ENCODE measurements around the gene GATAD2B. TPM values are rescaled to one million over a fixed set of nuclear protein-coding genes. Genes with fewer than 3 reads are reported as not detected.

The GATAD2B gene
- total RNA-seq, 2 experiments from 2014 or later: 59.5 to 59.8 TPM

GRCh38 chr1:153945795-153946621 lies 23.2 kb upstream of the GATAD2B start:
- peaks cover 45% of the 10 kb centered on the region for H3K36me3 Mint-ChIP-seq (ENCODE audit: low read depth)

GRCh38 chr1:153945131-153945794 lies 22.5 kb upstream of the GATAD2B start:
- ChIA-PET POLR2A (interaction anchor here (0.9 to 8.9 kb wide), 28 partner anchors 11 to 327 kb away, joined by 3 to 126 read pairs (median 4); partner anchors contain the start of genes CREB3L4, CRTC2, GATAD2B and HAX1), CTCF (interaction anchor here (0.8 to 4.8 kb wide), 12 partner anchors 10 to 212 kb away, joined by 3 to 59 read pairs (median 9); partner anchors contain the start of genes CREB3L4, CRTC2, GATAD2B and RAB13)
- no peaks in the 10 kb centered on the region for H3K9me3 Mint-ChIP-seq
- TF ChIP-seq CTCF (IDR thresholded peaks at IDR 0.05): no peak
- H3K27me3 Mint-ChIP-seq: no peaks in the 10 kb centered on the region
- H3K4me3 Mint-ChIP-seq: peak overlapping the region; percentile 88
- DNase-seq (peak; percentile 94), ATAC-seq (peak; percentile 73)
- peaks cover 29% of the 10 kb centered on the region for H3K4me1 Mint-ChIP-seq (ENCODE audit: low read depth)
- peak overlapping the region; percentile 99 for H3K27ac Mint-ChIP-seq
- H3K36me3 Mint-ChIP-seq (ENCODE audit: low read depth): peaks cover 45% of the 10 kb centered on the region
- intact Hi-C loops (cut with micrococcal nuclease): no loop called here

More at GRCh38 chr1:153945795-153946621, 23.2 kb upstream of the GATAD2B start:
- Mint-ChIP-seq H3K27me3 (no peaks in the 10 kb centered on the region), H3K27ac (peak overlapping the region; percentile 99), H3K9me3 (no peaks in the 10 kb centered on the region), H3K4me3 (peak overlapping the region; percentile 88), H3K4me1 (ENCODE audit: low read depth) (peaks cover 26% of the 10 kb centered on the region)
- CTCF ChIA-PET: interaction anchor here (0.9 to 4.8 kb wide), 21 partner anchors 10 to 212 kb away, joined by 3 to 59 read pairs (median 6); partner anchors contain the start of genes CREB3L4, CRTC2, GATAD2B and JTB
- ATAC-seq (peak; percentile 48), DNase-seq (peak; percentile 79)
- POLR2A ChIA-PET: interaction anchor here (0.8 to 8.9 kb wide), 26 partner anchors 10 to 326 kb away, joined by 3 to 126 read pairs (median 4); partner anchors contain the start of genes CREB3L4, CRTC2, GATAD2B and HAX1
- no peak for TF ChIP-seq CTCF (IDR thresholded peaks at IDR 0.05)
- intact Hi-C loops (cut with micrococcal nuclease): no loop called here

- no peaks in the 10 kb centered on the region for H3K9me3 Mint-ChIP-seq
- CTCF ChIA-PET: interaction anchor here (0.8 to 4.8 kb wide), 9 partner anchors 11 to 213 kb away, joined by 3 to 59 read pairs (median 29); partner anchors contain the start of genes CREB3L4, GATAD2B, RAB13 and SLC39A1
- no peaks in the 10 kb centered on the region for H3K27me3 Mint-ChIP-seq
- ATAC-seq (no peak), DNase-seq (no peak)
- peaks cover 48% of the 10 kb centered on the region for H3K36me3 Mint-ChIP-seq (ENCODE audit: low read depth)
- H3K4me1 Mint-ChIP-seq (ENCODE audit: low read depth): peaks cover 31% of the 10 kb centered on the region
- TF ChIP-seq CTCF (IDR thresholded peaks at IDR 0.05): no peak
- intact Hi-C loops (cut with micrococcal nuclease): no loop called here
- peak overlapping the region; percentile 99 for H3K27ac Mint-ChIP-seq
- POLR2A ChIA-PET: interaction anchor here (1.0 to 8.9 kb wide), 21 partner anchors 10 to 237 kb away, joined by 3 to 126 read pairs (median 5); partner anchors contain the start of genes CREB3L4, CRTC2, GATAD2B and JTB
- H3K4me3 Mint-ChIP-seq: peak overlapping the region; percentile 88
Observed at GRCh38 chr1:153944827-153945117, 22.0 kb upstream of the GATAD2B start.

- intact Hi-C loops (cut with micrococcal nuclease): no loop called here
- H3K9me3 Mint-ChIP-seq: no peaks in the 10 kb centered on the region
- ChIA-PET CTCF (interaction anchor here (0.8 to 4.8 kb wide), 11 partner anchors 10 to 213 kb away, joined by 3 to 59 read pairs (median 4); partner anchors contain the start of genes GATAD2B and RAB13), POLR2A (interaction anchor here (0.6 to 8.9 kb wide), 21 partner anchors 10 to 277 kb away, joined by 3 to 126 read pairs (median 5); partner anchors contain the start of genes CREB3L4, CRTC2, GATAD2B and JTB)
- peak; percentile 61 for DNase-seq
- ATAC-seq: no peak
- H3K27ac Mint-ChIP-seq: peak overlapping the region; percentile 99
- H3K4me1 Mint-ChIP-seq (ENCODE audit: low read depth): peaks cover 31% of the 10 kb centered on the region
- H3K27me3 Mint-ChIP-seq: no peaks in the 10 kb centered on the region
- peak overlapping the region; percentile 88 for H3K4me3 Mint-ChIP-seq
- TF ChIP-seq CTCF (IDR thresholded peaks at IDR 0.05): no peak
- H3K36me3 Mint-ChIP-seq (ENCODE audit: low read depth): peaks cover 50% of the 10 kb centered on the region
Observed at GRCh38 chr1:153944005-153944826, 21.4 kb upstream of the GATAD2B start.

Measured in activated CD8-positive, alpha-beta T cell treated with anti-CD3 and anti-CD28 coated beads for 36 hours (primary cell).